ENCODE results near the gene GCN1. TPM values are rescaled to one million over a fixed set of nuclear protein-coding genes. Genes with fewer than 3 reads are reported as not detected.

The GCN1 gene
- total RNA-seq, 4 donors from 2014 or later = 50.5 to 106 (median 64.3) TPM

- TF ChIP-seq POLR2A (IDR thresholded peaks at IDR 0.05) (no peak), CTCF (IDR thresholded peaks at IDR 0.05) (no peak)
- H3K4me1 ChIP-seq = peaks cover 53 to 55% of the 10 kb centered on the region in 2 donors
- H3K36me3 ChIP-seq = no peaks in the 10 kb centered on the region
- DNase-seq = no peak
- peak overlapping the region; percentile 93 to 97 for H3K27ac ChIP-seq
- no peaks in the 10 kb centered on the region for H3K27me3 ChIP-seq
- intact Hi-C loops (cut with DNase I; ENCODE audit: low total_unique reads) = no loop called here
- H3K9me3 ChIP-seq = no peaks in the 10 kb centered on the region
- no peak overlapping the region for H3K4me3 ChIP-seq
Observed at GRCh38 chr12:120230974-120231315, 36.4 kb upstream of the GCN1 start.

- Histone ChIP-seq H3K36me3 (no peaks in the 10 kb centered on the region), H3K4me1 (peaks cover 49 to 50% of the 10 kb centered on the region in 2 donors), H3K4me3 (no peak overlapping the region), H3K27me3 (no peaks in the 10 kb centered on the region), H3K27ac (peak overlapping the region; percentile 93 to 97), H3K9me3 (no peaks in the 10 kb centered on the region)
- no peak for TF ChIP-seq CTCF (IDR thresholded peaks at IDR 0.05)
- no peak for TF ChIP-seq POLR2A (IDR thresholded peaks at IDR 0.05)
- intact Hi-C loops (cut with DNase I; ENCODE audit: low total_unique reads) = no loop called here
- DNase-seq = peak; percentile 79 to 88
Observed at GRCh38 chr12:120230326-120230973, 35.9 kb upstream of the GCN1 start.

- H3K4me3 ChIP-seq = no peak overlapping the region
- DNase-seq = no peak
- H3K27me3 ChIP-seq = no peaks in the 10 kb centered on the region
- intact Hi-C loops (cut with DNase I; ENCODE audit: low total_unique reads) = loop anchor here (2.0 kb wide), 1 partner anchor 35 kb away; the partner anchor contains the start of gene PXN
- TF ChIP-seq POLR2A (IDR thresholded peaks at IDR 0.05) (no peak), CTCF (IDR thresholded peaks at IDR 0.05) (no peak)
- peaks cover 43 to 50% of the 10 kb centered on the region in 2 donors for H3K4me1 ChIP-seq
- peak overlapping the region; percentile 93 to 97 for H3K27ac ChIP-seq
- no peaks in the 10 kb centered on the region for H3K9me3 ChIP-seq
- no peaks in the 10 kb centered on the region for H3K36me3 ChIP-seq
Observed at GRCh38 chr12:120229487-120230325, 35.2 kb upstream of the GCN1 start.

GRCh38 chr12:120229071-120229486 lies 34.6 kb upstream of the GCN1 start:
- Histone ChIP-seq H3K36me3 (no peaks in the 10 kb centered on the region), H3K4me3 (no peak overlapping the region), H3K27me3 (no peaks in the 10 kb centered on the region), H3K27ac (peak overlapping the region; percentile 93 to 97), H3K4me1 (peaks cover 37 to 46% of the 10 kb centered on the region in 2 donors), H3K9me3 (no peaks in the 10 kb centered on the region)
- TF ChIP-seq CTCF (IDR thresholded peaks at IDR 0.05) (no peak), POLR2A (IDR thresholded peaks at IDR 0.05) (no peak)
- intact Hi-C loops (cut with DNase I; ENCODE audit: low total_unique reads) = loop anchor here (2.0 kb wide), 1 partner anchor 36 kb away; the partner anchor contains the start of gene PXN
- peak in 1 of 2 donors; percentile 72 for DNase-seq
